HG03159 (cell line): ENCODE measurements around the gene MRNIP.
"Not testable (repeated sequence)": the region's sequence is repeated elsewhere in the genome, so short reads cannot be mapped to it uniquely, and the experiment has no call there.

Source experiments
- ATAC-seq: cut with Tn5 transposase; IDR thresholded peaks from one replicate; pipeline ENCODE4 v1.9.1; 2021; ENCODE audit warnings: mild to moderate bottlenecking, moderate library complexity; ENCODE audit not compliant: unreplicated experiment

MRNIP gene

DNA sequence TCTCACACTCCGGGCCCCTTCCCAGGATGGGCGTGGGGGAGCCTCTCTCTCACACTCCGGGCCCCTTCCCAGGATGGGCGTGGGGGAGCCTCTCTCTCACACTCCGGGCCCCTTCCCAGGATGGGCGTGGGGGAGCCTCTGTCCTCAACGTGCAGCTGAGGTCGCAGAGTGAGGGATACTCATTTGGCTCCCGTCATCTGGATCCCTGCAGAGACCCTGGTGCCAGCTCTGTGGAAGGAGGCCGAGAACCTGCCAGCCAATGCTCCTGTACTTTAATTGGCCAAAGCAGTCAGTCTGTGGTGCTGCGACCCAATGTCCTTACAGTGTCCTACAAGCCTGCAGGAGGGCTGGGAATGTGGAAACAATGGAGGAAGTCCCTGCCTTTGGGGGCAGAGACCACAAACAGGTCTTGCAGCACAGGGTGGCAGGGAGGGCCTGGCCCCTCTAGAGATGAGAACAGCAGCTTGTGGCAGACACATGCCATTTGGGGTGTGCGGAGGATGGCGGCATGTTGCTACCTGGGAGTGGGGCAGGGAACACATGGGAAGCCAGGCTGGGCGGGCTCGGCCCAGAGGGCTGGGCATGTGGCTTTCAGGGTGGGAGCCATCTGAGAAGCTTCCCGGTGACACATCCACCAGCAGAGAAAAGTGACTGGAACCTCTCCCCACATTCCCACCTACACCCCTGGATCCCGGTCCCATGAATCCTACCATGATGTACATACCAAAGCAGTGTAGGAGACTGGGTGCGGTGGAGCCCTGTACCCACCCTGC is 13.6 kb upstream of the MRNIP start:
- ATAC-seq, result no peak

DNA sequence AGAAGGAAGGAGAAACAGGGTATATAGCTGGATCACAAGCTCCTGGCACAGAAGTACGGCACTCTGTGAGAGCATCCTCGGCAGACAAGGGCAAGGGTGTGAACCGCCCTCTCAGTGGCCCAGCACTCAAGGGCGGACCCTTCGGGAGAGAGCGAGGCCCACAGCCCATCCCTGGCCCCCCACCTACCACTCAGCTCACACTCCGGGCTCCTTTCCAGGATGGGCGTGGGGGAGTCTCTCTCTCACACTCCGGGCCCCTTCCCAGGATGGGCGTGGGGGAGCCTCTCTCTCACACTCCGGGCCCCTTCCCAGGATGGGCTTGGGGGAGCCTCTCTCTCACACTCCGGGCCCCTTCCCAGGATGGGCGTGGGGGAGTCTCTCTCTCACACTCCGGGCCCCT is 12.9 kb upstream of the MRNIP start:
- ATAC-seq, result not testable (repeated sequence)

- ATAC-seq, result no peak
Observed at GRCh38 chr5:179870952-179871351, 12.3 kb upstream of the MRNIP start.

DNA sequence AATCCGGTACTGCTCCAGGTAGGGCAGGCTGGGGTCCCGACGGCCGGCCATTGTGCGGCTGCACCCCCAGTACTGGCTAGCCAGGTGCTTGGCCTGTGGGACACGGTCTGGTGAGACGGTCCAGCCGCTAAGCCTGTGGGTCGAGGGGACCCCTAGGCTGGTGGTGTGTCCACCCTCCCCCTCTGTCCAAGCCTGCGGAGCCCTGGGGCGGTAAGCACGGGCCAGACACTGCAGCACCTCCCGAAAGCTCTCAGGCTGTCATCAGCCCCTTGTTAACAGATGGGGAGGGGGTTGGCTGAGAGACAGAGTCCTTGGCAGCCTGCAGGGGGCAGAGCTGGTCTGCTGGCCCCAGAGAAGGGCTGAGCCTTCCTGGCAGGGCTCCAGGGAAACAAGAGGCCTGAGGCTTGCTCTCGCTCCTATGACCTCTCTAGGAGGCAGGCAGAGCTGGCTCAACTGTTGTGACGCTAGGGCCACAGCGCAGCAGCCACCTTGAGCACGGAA is 11.8 kb upstream of the MRNIP start:
- no peak for ATAC-seq

- ATAC-seq, result no peak
Observed at GRCh38 chr5:179869641-179870402, 11.2 kb upstream of the MRNIP start.

- no peak for ATAC-seq
Observed at GRCh38 chr5:179869101-179869500, 10.5 kb upstream of the MRNIP start.

DNA sequence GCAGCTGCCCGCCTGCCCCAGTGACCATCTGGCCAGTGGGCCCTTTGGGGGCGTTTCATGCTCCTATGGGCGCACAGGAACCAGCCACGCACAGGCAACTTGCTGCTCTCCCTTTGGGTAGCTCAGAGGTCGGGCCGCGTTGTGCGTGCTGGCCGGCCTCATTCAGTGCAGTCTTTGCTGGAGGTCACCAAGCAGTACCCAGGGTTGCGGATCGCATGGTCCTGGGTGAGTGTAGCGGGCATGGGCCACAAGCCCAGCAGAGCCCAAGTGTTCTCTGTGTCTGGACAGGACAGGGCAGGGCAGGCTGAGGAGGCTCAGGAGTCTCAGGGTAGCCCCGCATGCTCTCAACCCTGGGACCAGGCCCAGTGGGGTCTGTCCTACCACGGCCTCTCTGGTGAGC is 9.9 kb upstream of the MRNIP start:
- ATAC-seq, result no peak

DNA sequence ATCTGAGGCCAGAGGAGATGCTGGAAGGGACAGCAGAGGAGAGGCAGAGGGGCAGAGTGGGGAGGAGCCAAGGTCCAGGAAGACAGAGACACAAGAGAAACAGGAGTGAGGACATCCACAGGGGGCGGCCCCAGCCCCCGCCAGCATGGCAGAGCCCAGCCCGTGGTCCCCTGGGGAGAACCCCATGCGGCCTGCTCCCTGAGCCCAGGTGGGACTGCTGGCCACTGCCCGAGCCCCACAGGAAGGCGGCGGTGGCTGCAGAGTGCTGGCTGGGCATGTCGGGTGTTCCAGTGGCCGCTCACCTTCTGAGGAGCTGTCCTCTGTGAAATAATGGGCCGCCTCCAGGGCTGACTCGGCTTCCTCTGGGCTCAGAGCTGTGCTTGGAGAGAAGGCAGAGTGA is 8.9 kb upstream of the MRNIP start:
- ATAC-seq, result no peak

DNA sequence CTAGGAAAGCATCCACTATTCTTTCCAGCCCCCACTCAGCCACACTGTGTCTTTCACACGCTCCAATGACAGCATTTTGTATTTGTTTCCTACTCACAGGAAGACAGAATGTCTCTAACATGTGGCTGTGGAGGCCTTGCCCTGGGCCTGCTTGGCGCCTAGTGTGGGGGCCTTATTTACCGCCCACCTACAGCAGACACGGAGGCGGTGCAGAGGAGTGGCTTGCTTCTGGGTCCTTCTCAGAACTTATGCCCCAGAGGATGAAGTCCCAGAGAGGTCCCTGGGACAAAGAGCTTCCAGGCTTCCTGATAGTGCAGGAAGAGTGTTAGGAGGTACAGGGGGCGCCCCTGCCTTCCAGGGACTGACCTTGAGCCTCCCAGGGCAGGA is 8.5 kb upstream of the MRNIP start:
- no peak for ATAC-seq

DNA sequence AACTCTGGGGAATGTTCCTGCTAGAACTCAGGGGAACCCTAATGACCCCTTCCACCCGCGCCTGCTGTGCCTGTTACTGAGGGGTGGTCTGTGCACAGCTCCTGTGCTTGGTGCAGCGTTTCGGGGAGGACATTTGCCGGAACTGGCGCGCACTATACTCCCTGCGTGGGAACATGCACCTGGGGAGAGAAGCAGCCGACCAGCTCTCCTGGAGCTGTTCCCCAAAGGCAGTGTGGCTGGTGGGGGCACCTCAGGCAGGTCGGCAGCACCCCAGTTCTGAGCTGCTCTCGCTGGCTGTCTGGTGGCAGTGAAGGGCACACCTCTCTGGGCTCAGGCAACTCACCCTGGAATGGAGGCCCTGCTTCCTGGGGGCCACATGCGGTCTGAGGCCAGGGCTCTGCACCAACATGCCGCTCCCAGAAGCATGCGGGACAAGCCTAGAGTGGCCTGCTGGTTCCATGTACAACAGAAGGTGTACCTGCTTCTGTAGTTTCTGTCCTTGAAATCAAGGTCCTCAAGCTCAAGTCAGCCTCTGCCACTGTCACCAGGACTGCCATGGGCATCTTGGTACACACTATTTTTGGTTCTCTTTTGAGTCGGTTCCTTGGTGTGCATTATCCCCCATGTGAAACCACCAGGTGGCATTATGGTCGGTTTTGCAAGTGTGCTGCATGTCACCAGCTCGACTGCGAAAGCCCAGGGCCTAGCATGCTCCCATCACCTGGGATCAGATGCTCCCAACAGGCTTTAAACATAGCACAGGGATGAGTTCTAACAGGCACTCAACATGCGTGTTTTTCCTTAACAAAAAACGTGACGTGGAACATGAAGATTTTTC is 7.8 kb upstream of the MRNIP start:
- no peak for ATAC-seq

GRCh38 chr5:179865491-179866240 is 7.0 kb upstream of the MRNIP start:
- no peak for ATAC-seq

DNA sequence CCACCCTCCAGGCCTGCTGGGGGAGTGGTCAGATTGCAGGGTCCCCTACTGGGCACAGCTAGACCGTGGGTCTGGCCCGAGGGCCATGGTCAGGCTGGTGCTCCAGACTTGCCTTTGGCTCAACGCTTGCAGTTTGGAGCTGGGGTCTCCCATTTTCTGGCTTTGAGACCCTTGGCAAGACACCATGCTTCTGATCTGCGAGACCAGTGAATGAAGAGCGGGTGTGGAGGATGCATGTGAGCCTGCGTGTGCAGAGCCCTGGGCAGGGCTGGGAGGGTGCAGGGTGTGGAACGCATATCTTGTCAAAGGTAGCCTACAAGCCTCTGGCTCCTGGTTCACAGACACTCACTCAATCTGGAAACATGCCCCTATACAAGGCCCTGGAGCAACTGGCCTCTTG is 6.1 kb upstream of the MRNIP start:
- no peak for ATAC-seq

DNA sequence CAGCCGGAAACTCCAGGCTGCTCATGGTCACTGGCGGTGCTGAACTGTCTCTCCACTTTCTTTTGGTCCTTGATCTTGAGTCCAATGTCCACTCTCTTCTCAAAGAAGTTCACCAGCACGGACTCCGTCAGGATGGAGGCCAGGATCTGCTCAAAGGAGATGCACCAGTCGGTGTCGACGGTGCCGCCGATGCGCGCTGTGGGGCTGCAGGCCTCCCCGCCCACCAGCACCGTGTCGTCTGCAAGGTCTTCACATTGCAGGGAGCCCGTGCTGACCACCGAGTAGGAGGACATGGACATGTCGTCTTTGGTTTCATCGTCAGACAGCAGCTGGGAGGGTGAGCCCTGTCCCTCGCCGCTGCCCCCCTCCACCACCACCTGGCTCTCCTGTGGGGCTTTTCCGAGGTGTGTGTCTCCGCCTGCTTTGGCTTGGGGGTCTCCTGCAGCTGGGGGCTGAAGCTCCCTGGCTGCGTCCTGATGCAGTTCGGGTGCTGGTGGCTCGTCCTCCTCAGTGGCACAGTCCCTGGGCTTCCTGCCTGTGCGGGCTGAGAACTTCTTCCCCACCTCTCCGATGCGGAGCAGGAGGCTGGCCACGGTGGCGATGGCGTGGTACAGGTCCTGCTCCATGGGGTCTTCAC is 5.0 kb upstream of the MRNIP start:
- no peak for ATAC-seq

- ATAC-seq, result no peak
Observed at GRCh38 chr5:179862891-179863290, 4.3 kb upstream of the MRNIP start.

DNA sequence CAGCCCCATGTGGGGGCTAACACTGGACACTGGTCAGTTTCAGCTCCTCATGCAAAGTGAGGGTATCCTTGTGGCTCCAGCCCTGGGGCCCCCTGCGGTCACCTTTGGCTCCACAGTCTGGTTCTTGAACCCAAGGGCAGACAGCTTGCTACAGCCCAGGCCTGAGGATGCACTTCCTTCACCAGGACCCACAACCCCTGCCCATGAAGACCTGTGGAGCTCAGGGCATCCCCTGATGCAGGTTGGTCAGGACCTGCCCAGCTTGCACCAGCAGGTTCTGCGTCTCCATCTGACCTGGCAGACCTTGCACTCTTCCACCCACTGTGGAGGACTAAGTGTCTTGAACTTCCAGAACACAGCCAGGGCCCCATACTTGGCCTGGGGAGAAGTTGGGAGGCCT is 3.7 kb upstream of the MRNIP start:
- ATAC-seq, result no peak

- ATAC-seq, result no peak
Observed at GRCh38 chr5:179860301-179860700, 1.7 kb upstream of the MRNIP start.

- peak; percentile 55 for ATAC-seq
Observed at GRCh38 chr5:179858241-179858585, 404 bp downstream of the MRNIP start.

GRCh38 chr5:179854356-179854755 is 4.3 kb downstream of the MRNIP start:
- no peak for ATAC-seq

DNA sequence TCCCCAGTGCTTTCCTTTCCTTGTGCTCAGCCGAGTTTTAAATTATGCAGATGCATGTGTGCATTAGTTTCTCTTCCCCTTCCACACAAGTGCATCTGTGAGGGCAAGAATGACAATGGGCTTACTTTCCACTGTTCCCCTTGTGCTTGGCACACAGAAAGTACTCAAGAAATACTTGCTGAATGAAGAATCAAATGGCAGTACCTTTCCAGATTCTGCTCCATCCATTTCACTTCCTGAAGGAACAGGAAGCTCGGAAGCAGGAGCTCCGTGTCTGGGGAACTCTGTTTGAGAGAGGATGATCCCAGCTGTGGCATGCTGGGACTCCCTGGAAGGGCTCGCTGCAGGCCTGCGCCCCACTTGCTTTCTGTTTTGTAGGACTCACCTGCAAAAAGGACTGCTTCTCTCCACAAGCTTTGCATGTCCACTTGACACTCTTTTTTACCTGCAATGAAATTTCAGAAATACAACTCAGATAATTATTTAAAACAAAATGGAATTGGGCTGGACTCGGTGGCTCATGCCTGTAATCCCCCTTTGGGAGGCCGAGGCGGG is 5.5 kb downstream of the MRNIP start:
- ATAC-seq, result peak; percentile 81

DNA sequence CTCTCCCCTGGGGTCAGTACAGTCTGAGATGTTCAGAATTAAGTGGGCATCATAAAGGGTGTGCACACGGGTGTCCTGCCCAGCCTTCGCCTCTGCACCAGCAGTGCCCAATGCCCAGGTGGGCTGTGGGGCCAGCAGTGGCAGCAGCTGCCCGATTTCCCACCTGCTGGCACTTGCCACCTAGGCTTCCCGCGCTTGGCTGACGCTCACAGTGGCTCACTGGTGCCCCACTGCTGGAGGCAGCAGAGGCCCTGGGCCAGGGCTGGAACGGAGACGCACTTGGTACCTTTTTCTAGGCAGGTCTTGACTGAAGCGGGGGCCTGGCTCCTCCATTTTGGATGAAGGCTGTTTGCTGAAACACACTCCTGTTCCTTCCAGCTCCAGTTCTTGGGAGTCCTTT is 17.0 kb downstream of the MRNIP start:
- ATAC-seq, result no peak
